OCI-M2 (cell line): ENCODE data around the gene TMEM97.
A peak's percentile ranks its signal among the peaks of the same experiment; 100 is the strongest.
"Not testable (repeated sequence)": the region's sequence is repeated elsewhere in the genome, so short reads cannot be mapped to it uniquely, and the experiment has no call there.

ENCODE experiments used
- DNase-seq: peaks from one replicate; lab custom pipeline; 2025; ENCODE audit not compliant: unreplicated experiment; lab: John Stamatoyannopoulos, UW

Gene TMEM97

DNA sequence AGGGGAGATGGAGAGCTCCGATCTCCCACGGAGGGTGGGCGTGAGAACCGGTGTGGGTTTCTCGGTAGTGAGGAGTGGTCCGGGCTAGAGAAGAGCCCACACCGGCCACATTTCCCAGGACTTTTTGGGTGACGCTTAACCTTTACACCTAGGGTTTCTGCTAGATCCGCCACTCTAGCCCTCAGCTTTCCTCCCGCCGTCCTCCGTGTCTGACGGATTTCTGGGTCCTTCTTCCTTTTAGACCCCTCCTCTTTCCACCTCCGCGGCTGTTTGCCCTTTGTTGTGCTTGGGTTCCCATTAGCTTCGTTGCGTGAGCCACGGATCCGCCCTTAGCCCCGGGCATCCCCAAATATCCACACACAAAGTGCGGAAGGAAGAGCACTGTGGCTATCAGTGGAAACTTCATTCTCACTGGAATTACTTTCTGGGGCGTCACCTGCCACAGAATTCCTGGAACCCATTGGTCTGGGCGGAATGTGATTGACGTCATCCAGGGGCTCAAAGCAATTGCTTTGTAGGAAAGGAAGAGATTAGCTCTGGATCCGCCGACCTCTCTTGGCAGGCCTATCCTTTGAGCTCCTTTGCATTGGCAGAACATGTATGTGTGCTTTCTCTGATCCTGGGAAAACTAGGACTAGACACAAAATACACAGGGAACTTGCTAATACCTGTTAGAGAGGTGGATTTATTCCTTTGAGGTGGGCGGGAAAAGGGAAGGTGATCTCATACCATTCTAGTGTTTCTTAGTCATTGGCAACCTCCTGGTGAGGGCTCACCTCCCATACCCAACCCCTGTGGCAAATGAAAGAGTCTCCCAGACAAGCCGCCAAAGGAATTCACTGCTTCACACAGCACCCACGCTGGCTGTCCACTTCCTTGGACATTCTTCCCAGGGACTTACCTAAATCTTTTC is 17.2 kb downstream of the TMEM97 start:
- no peak for DNase-seq

DNA sequence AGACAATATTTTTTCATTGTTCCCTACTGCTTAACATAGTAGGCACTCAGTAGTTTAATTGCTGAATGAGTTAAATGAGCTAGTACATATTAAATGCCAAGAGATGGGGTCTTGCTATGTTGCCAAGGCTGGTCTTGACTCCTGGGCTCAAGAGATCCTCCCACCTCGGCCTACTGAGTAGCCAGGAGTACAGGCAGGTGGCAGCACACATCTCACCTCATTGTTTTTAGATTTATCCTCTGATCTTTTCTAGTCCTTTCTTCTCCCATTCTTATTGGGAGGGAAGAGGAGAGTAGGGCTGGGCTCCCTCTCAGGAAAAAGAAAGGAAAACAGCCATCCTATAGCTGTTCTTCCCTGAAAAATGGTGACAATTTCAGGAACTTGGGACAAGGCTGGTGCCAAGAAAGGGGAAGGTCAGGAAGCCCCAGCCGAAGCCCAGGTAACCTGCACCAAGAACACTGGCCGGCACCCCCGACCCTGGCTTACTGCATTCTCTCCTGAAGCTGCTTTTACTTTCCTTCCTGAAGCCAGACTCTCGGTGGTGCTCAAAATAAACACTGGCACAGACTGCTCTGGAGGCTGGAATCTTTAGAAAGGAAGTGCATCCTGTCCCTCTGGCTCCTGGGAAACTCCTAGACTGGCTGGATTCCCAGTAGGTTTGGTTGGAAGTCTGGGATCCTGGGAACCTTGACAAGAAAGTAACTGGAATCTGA is 19.2 kb downstream of the TMEM97 start:
- DNase-seq: no peak

DNA sequence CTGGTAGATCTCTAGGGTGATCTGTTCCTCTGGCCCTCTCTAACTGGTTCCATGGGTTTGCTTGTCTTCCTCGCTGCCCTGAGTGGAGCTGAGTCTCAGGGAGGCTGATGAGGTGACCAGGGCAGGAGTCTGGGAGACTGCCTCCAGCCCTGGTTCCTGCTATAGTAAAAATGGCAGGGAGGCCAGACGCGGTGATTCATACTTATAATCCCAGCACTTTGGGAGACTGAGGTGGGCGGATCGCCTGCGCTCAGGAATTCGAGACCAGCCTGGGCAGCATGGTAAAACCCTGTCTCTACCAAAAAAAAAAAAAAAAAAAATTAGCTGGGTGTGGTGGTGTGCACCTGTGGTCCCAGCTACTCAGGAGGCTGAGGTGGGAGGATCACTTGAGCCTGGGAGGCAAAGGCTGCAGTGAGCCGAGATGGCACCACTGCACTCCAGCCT is 19.8 kb downstream of the TMEM97 start:
- DNase-seq: not testable (repeated sequence)

DNA sequence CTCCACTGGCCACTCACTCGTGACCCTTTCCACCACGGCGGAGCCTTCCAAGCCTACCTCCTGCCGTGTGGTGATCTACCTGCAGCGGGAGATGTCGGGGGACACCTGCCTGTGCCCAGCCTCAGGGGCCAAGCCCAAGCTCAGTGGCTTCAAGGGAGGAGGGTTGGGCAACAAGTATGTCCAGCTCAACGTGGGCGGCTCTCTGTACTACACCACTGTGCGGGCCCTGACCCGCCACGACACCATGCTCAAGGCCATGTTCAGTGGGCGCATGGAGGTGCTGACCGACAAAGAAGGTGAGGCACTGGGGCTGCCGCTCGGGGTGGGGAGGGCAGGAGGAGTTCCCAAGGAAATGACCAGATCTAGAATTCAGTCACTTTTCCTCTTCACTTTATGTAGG is 20.4 kb downstream of the TMEM97 start:
- DNase-seq: no peak

DNA sequence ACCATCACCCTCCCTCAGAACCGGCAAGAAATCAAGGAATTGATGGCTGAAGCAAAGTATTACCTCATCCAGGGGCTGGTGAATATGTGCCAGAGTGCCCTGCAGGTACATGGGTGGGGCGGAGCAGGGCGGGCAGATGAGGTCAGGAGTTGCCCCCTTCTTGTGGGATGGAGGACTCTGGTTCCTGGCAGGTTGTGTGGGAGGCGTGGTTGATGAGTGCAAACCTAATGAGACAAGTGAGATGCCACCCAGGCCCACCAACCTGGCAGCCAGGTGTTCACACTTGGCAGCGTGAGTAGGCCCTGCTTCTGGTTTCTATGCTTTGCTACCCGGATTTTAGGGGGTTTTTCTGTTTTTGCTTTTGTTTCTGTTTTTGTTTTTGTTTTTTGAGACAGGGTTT is 21.4 kb downstream of the TMEM97 start:
- DNase-seq: no peak

DNA sequence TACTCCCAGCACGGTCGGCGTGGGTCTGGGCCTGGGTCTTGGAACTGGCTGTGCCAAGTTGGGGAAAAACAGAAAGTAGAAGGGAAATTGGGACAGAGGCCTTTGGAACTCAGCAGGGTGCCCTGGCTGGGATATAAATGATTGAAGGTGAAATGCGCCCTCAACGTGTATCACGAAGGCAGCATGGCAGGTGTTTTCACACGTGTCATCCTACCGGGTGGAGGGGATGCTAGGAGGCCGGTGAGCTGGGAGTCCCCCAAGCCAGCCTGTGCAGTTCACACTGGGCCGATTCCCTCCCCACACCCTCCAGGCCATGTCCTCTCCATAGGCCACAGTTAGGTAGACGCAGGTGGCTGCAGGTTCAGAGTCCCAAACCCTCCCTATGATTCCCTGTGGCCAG is 22.5 kb downstream of the TMEM97 start:
- DNase-seq: no peak

DNA sequence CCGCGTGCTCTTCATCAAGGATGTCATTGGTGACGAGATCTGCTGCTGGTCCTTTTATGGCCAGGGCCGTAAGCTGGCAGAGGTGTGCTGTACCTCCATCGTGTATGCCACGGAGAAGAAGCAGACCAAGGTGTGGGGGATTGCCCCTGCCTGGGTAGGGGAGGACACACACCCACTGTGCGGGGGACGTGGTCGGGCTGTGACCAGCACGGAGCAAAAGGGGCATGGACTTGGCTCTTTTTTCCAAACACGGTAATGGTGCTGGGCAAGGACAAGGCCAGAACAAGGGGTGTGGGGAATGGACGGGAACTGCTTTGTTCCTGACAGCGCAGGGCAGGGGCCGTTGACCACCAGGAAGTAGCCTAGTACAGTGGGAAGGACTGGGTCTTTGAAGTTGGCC is 23.3 kb downstream of the TMEM97 start:
- no peak for DNase-seq

DNA sequence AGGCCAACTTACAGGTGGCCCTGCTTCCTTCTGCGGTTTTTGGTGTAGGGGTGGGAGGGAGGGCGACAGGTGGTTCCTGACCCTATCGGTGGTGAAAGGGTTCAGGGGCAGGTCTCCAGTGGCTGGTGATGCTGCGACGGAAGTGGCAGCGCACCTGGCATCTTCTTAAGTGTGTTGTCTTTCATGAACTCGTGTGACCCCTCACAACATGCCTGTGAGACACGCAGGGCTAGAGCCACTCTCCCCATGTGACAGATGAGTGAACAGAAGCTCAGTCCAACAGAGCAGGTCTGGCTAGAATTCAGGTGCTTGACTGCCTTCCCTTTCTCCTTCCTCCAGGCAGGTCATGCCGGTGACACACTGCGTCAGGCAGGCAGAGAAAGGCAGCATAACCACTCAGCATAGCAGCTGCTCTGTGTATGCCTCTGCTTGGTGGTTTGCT is 24.5 kb downstream of the TMEM97 start:
- no peak for DNase-seq

DNA sequence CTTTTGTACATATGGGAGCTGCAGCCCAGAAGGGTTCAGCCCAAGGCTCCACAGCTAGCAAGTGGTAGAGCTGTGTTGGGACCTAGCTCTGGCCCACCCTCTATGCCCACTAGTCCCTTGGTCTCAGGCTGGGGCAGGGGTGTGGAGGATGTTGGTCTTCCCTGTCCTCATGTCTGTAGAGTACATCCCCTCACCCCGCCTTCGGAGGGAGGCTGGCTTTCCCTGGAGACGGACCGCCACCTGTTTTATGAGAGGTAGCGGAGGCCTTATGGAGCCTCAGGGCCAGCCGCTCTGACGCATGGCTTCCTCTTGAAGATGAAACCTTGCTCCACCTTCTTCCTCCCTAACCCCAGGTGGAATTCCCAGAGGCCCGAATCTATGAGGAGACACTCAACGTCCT is 25.0 kb downstream of the TMEM97 start:
- DNase-seq: no peak

DNA sequence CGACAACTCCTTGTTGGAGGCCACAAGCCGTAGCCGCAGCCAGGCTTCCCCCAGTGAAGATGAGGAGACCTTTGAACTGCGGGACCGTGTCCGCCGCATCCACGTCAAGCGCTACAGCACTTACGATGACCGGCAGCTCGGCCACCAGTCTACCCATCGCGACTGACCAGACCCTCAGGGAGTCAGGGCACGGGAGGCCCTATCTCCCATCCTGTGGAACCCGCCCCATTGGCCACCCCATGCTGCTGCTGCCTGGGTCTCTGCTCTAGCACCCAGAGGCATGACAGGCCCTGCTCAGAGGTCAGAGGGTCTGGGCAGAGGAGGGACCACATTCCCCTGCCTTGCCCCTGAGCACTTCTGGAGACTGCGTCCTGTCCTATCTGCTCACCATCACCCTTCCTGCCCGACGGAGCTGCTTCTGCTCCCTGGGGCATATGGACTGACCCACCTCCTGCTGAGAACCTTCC is 25.5 kb downstream of the TMEM97 start:
- no peak for DNase-seq

DNA sequence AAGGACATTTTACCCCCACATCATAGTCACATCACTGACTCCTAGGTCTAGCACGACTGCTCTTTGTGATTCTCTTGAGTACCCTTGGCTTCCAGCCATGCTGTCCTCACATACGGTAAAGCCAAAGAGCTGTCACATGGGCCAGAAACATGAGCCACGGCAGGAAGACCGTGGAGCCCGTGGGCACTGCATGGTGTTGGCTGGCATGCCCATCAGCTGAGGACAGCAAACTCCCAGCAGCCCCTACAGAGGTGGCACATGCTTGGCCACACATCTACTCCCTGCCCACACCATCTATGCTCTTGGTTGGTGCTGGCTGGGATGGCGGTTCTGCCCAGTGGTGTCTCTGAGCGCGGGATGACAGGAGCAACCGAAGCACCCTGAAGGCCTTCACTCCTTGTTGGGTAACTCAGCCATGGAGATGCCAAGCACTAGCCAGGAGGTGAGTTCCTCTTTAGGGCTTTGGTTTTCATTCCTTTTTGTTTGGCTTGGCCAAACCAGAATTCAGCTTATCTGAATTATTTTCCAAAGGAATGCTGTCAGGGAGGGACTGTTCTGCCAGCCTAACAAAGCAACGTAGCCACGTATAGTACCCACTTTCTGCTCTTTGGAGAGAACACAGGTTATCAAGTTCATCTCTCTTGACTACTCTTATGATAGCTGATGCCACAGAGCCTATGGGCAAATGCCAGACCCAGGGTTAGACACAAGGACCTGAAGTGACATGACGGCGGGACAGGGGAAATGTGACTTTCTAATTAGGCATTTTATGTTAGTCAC is 26.6 kb downstream of the TMEM97 start:
- DNase-seq: no peak

DNA sequence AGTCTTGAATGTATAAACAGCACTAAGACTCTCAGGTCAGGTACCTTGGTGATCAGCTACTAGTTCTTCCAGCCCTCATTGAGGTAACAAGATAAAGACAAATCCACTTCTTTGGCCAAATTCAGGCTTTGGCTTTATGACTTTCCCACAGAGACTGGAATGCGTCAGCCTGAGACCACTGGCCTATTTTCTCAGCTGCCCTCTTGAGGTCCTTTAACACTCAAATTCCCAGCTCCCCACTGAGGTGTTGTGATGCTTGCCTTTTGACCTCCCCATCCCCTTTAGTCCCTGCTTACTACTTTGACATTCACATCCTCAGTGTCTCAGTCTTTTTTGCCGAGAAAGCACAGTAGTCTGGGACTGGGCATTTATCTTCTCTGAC is 27.2 kb downstream of the TMEM97 start:
- DNase-seq: no peak

DNA sequence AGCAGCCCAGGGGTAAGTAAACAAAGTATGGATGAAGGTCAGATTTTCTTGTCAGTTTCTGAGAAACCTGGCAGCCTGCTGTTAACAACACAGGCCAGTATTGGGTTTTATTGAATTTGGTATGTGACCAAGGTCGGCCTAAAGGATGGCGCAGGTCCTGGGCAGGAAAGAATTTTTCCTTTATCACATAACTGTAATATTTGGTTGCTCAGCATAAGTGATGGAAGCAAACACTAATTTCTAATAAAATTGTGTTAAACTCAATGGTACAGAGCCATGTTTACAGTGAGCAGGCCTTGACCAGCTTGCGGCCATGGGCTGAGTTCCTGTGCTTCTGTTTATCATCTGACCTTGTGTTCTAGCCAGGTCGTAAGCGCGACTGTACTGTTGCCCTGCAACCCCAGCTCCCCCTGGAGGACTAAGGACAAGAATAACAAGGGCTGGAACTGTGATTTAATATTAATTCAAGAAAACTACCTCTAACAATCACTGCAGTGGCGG is 27.8 kb downstream of the TMEM97 start:
- no peak for DNase-seq

DNA sequence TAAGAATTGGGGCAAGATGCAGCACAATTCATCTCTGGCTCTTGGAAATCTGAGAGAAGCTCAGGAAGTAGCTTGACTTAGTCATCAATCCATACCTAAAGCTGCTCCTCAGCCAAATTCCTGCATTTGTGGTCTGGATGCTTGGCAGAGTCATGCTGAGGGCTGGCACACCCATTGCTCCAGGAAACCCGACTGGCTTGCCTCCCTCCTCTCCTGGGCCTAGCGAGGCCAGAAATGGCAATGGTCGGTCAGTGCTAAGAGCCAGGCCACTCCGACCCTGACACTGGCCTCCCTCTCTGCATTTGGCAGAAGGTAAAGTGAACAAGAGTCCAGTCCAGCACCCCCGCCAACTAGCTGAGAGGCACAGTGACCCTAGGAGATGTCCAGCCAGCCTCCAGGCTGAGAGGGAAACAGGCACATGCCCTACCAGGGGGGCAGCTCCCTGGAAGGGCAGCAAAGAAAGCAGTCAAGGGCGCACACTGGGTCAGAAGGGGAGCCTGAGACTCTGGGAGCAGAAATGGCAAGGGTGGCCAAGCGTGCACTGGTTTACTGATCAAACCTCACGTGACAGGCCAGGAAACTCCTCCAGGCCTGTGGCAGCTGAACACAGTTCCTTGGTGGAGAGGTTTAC is 28.4 kb downstream of the TMEM97 start:
- no peak for DNase-seq

DNA sequence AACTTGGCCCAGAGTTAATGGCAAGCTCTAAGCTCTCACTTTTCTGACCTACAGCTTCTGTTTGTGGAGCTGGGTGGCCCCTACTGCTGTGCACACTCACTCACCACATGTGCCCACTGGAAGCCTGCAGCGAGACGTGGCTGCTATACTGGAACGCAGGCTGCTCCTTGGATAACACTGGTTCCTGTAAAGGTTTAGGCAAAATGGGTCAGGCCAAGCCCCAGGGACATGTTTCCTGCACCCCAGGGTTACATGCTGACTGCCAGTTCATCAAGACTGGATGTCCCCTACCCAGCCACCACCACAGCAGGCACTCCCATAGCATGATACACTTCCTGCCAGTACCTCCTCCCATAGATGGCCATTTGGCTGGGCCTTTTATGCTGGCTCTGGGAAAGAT is 30.0 kb downstream of the TMEM97 start:
- DNase-seq: no peak

DNA sequence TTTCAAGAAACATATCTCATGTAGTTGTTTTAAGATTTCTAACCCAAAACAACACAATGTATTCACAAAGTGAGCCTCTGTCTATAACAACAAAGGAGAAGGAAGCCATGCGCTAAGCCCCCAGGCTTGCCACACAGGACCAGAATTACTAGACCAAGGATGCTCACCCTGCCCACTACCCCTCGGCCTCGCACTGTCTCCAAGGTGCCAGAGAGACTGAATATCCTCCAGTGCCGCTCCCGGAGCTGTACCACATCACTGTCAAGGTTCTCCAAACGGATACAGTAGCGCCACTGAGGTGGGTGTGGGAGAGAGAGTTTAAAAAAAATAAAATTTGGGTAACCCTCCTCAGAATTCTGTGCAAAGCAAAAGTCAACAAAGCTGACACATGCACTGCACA is 31.3 kb downstream of the TMEM97 start:
- no peak for DNase-seq

DNA sequence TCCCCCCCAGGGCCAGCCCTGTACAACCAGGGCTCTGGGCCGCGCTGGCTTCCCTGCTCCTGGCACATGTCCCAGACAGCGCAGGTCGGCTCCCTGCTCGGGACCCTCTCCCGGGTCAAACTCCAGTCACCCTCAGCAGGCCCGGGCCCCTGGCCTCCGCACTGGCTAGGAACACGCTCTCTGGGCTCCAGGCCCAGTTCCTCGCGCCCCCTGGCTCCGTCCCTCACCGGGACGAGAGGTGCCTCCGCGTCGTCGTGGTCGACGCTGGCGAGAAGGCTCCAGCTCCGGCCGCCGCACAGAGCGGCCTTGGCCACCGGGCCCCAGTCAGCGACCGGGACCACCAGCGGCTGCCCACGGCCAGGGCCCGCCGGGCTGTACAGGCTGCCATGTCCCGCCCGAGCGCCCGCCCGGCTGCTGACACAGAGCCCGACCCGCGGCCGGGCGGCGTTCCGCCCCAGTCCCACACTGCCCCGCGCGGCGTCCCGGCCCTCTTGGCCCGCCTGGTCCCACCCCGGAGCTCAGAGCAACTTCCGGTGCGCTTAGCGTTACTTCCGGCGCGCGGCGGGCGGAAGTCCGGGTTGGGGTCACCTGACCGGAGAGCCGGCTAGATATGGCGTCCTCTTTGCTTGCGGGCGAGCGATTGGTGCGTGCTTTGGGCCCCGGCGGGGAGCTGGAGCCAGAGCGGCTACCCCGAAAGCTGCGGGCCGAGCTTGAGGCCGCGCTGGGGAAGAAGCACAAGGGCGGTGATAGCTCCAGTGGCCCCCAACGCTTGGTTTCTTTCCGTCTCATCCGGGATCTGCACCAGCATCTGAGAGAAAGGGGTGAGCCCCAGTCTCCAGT is 38.3 kb downstream of the TMEM97 start, which contains the start of gene POLDIP2:
POLDIP2 (minus strand) TSS at position 467 of the 840 bp plus-strand sequence; CDS start at position 388, 79 bp downstream.
- DNase-seq: peak; percentile 61

DNA sequence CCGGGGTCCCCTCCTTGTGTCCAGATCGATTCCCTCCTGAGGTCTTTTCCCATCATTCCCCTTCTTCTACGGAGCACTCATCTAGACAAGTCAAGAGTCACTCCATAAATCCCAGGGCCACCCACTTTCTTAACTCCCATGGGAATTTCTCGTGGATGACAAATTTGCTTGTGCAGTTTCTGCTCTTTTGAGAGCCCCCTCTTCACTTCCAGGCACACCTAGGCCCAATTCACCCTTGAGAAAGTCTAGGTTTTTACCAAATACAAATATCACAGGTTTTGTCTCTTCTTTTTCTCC is 38.8 kb downstream of the TMEM97 start:
- DNase-seq: no peak

DNA sequence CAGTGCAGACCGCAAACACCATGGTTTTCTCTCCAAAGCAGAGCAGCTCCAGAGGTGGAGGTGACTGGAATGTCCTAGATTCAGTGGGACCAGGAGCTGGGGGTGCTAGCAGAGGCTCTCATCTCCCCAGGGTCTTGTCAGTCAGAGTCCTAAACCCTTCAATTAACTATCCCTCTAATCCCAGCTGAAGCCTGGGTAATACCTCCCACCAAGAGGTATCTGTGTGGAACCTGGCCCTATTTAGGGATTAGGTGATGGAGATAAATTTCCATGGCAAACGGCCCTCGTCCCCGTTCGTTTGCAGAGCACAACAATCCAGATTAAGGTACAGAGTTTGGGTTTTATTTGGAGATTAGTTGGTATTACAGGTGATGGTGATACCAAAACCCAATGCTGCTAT is 44.2 kb downstream of the TMEM97 start:
- no peak for DNase-seq
